Measurements from ENCODE around the gene EIF4G2. TPM values are rescaled to one million over a fixed set of nuclear protein-coding genes. Genes with fewer than 3 reads are reported as not detected.

EIF4G2 gene
- total and polyA plus RNA-seq, 10 of the 15 experiments (the other 5 are each of a cell fraction or from before 2014, with no cell fraction given): 210 to 1,104 (median 713) TPM

- FAIRE-seq: no peak
- no peaks in the 10 kb centered on the region for H3K36me3 ChIP-seq (ENCODE audit: control insufficient read depth in 2 of 2, insufficient read depth in 2 of 2, low read length in 1 of 2)
- H3K27me3 ChIP-seq (replicated peaks in 1 of 2; ENCODE audit: control insufficient read depth in 2 of 2, insufficient read depth in 2 of 2, low read length in 1 of 2): no peaks in the 10 kb centered on the region
- ChIA-PET POLR2A (no interaction called here), SMC1A (ENCODE audit: uncharacterized antibody, unreplicated experiment) (interaction anchor here (1.2 kb wide), 1 partner anchor 9 kb away, joined by 10 read pairs; no protein-coding TSS in a partner anchor), RAD21 (ENCODE audit: unreplicated experiment) (interaction anchor here (1.1 to 1.4 kb wide), 2 partner anchors 9 to 46 kb away, joined by 3 to 4 read pairs; no protein-coding TSS in a partner anchor), CTCF (interaction anchor here (1.1 kb wide), 1 partner anchor 47 kb away, joined by 3 read pairs; no protein-coding TSS in a partner anchor)
- H3K79me2 ChIP-seq (ENCODE audit: control insufficient read depth, insufficient read depth, low read length): no peaks in the 10 kb centered on the region
- TF ChIP-seq NKRF (conservative IDR thresholded peaks at IDR 0.05): no peak
- no peak for TF ChIP-seq POLR2AphosphoS2 (IDR thresholded peaks at IDR 0.05; ENCODE audit: low read depth, low read length)
- TF ChIP-seq SMAD1 (IDR thresholded peaks at IDR 0.05; ENCODE audit: low read depth, partially characterized antibody): no peak
- no peak for TF ChIP-seq MTA3 (IDR thresholded peaks at IDR 0.05; ENCODE audit: borderline replicate concordance, low read length)
- no peak for TF ChIP-seq ZNF24 (IDR thresholded peaks at IDR 0.05)
- TF ChIP-seq EGR1 (IDR thresholded peaks at IDR 0.05; ENCODE audit: borderline replicate concordance in 1 of 2, low read depth in 2 of 2, low read length in 2 of 2): no peak
- TF ChIP-seq, protein P1, sequence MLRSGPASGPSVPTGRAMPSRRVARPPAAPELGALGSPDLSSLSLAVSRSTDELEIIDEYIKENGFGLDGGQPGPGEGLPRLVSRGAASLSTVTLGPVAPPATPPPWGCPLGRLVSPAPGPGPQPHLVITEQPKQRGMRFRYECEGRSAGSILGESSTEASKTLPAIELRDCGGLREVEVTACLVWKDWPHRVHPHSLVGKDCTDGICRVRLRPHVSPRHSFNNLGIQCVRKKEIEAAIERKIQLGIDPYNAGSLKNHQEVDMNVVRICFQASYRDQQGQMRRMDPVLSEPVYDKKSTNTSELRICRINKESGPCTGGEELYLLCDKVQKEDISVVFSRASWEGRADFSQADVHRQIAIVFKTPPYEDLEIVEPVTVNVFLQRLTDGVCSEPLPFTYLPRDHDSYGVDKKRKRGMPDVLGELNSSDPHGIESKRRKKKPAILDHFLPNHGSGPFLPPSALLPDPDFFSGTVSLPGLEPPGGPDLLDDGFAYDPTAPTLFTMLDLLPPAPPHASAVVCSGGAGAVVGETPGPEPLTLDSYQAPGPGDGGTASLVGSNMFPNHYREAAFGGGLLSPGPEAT (IDR thresholded peaks at IDR 0.05; ENCODE audit: low read depth): no peak
- no peak for TF ChIP-seq SREBF2 (IDR thresholded peaks at IDR 0.05; ENCODE audit: low read length)
- no peak for DNase-seq (ENCODE audit: low read depth, low spot score)
- no peak overlapping the region for H3K4me2 ChIP-seq (ENCODE audit: control insufficient read depth, insufficient read depth)
- in situ Hi-C loops (cut with MboI) (no loop called here), intact Hi-C loops (cut with micrococcal nuclease; ENCODE audit: unreplicated experiment) (no loop called here)
- no peak for ATAC-seq
- H3K9ac ChIP-seq (ENCODE audit: control insufficient read depth, insufficient read depth, low read length): no peak overlapping the region
- H2AFZ ChIP-seq (ENCODE audit: control insufficient read depth, low read depth, low read length): no peak overlapping the region
- BruUV-seq (replicated peaks): no TSS peak
- no peaks in the 10 kb centered on the region for H4K20me1 ChIP-seq (ENCODE audit: control insufficient read depth, insufficient read depth)
- H3K4me3 ChIP-seq: no peak overlapping the region
- H3K4me1 ChIP-seq (ENCODE audit: control insufficient read depth, insufficient read depth, low read length): no peaks in the 10 kb centered on the region
- no peak overlapping the region for H3K27ac ChIP-seq (ENCODE audit: control insufficient read depth, insufficient read depth)
- 81% methylated on average over 3 of the region's 3 CpGs for WGBS (ENCODE audit: insufficient coverage, insufficient replicate concordance, low lambda C conversion rate, missing lambda C conversion rate)
- H3K9me3 ChIP-seq (replicated peaks; ENCODE audit: control insufficient read depth, insufficient read depth, low read length): no peaks in the 10 kb centered on the region
Measured at GRCh38 chr11:10838881-10839280, 30.2 kb upstream of the EIF4G2 start.

All from GM12878 (cell line).